SU-DHL-6 (cell line): ENCODE results near the gene LGALS4.
A peak's percentile ranks its signal among the peaks of the same experiment; 100 is the strongest.
"Not testable (repeated sequence)": the region's sequence is repeated elsewhere in the genome, so short reads cannot be mapped to it uniquely, and the experiment has no call there.

Experiments used
- H2AFZ ChIP-seq: fragments of 200-600 bp; sonication (generic); 2 replicates; pipeline ENCODE4 v1.6.1; 2014; ENCODE audit warnings: low read depth, mild to moderate bottlenecking, moderate library complexity, mixed read lengths, antibody characterized with exemption, low read length; ENCODE audit not compliant: severe bottlenecking
- H3F3A ChIP-seq: fragments of 200-600 bp; shearing (Covaris generic); 2 replicates; pipeline ENCODE4 v1.6.0; 2016; ENCODE audit warnings: antibody characterized with exemption, mild to moderate bottlenecking; ENCODE audit not compliant: insufficient read depth
- H3K27ac ChIP-seq: fragments of 200-600 bp; sonication (generic); 2 replicates; pipeline ENCODE4 v1.5.1; 2016; ENCODE audit warnings: low read depth, mild to moderate bottlenecking, low read length, moderate library complexity, mixed read lengths
- H3K27me3 ChIP-seq: fragments of 200-600 bp; sonication (generic), shearing (Covaris generic); 2 replicates; pipeline ENCODE4 v1.6.0; 2014; ENCODE audit warnings: mild to moderate bottlenecking, low read length
- H3K36me3 ChIP-seq: fragments of 200-600 bp; sonication (generic); 2 replicates; pipeline ENCODE4 v1.6.1; 2014; ENCODE audit warnings: mild to moderate bottlenecking, low read length, mixed read lengths
- H3K4me2 ChIP-seq: fragments of 300-600, 200-600 bp; shearing (Covaris generic), sonication (generic); 2 replicates; pipeline ENCODE4 v1.6.0; 2014; ENCODE audit warnings: low read length, low read depth, mild to moderate bottlenecking; ENCODE audit not compliant: poor library complexity, severe bottlenecking
- H3K4me3 ChIP-seq: fragments of 200-600 bp; sonication (generic); 2 replicates; pipeline ENCODE4 v1.5.1; 2014; ENCODE audit warnings: antibody characterized with exemption, low read length, mild to moderate bottlenecking, mixed read lengths; ENCODE audit not compliant: insufficient read depth, poor library complexity, severe bottlenecking
- H3K79me2 ChIP-seq: fragments of 200-600 bp; sonication (generic); 2 replicates; pipeline ENCODE4 v1.6.1; 2014; ENCODE audit warnings: mild to moderate bottlenecking, low read length, moderate library complexity; ENCODE audit not compliant: insufficient read depth
- H3K9ac ChIP-seq: fragments of 200-600 bp; sonication (generic); 2 replicates; pipeline ENCODE4 v1.7.0; 2014; ENCODE audit warnings: mild to moderate bottlenecking, low read length
- H3K9me2 ChIP-seq: fragments of 200-600 bp; sonication (generic); replicated peaks from 2 replicates; pipeline ENCODE4 v1.6.1; 2014; ENCODE audit warnings: low read length; ENCODE audit not compliant: insufficient read depth
- H3K9me3 ChIP-seq: fragments of 200-600 bp; sonication (generic); 2 replicates; pipeline ENCODE4 v1.6.1; 2014; ENCODE audit warnings: low read length, mixed read lengths; ENCODE audit not compliant: insufficient read depth
- H4K20me1 ChIP-seq: fragments of 200-600 bp; sonication (generic); 2 replicates; pipeline ENCODE4 v1.6.1; 2014; ENCODE audit warnings: low read depth, mild to moderate bottlenecking, antibody characterized with exemption, low read length, moderate library complexity, mixed read lengths
- EZH2phosphoT487 ChIP-seq: fragments of 200-600 bp; sonication (generic), shearing (Covaris generic); conservative IDR thresholded peaks from 2 replicates; pipeline ENCODE4 v1.6.1; 2018; ENCODE audit warnings: mild to moderate bottlenecking, antibody characterized with exemption, low read length, moderate library complexity, mixed read lengths
- TF ChIP-seq, protein P1 (sequence below): fragments of 200-600 bp; sonication (generic); IDR thresholded peaks from one replicate; pipeline ENCODE4 v1.5.1; 2017; ENCODE audit warnings: antibody characterized with exemption, mild to moderate bottlenecking, low read length, moderate library complexity; ENCODE audit not compliant: insufficient read depth, poor library complexity, severe bottlenecking

LGALS4 gene, protein sequence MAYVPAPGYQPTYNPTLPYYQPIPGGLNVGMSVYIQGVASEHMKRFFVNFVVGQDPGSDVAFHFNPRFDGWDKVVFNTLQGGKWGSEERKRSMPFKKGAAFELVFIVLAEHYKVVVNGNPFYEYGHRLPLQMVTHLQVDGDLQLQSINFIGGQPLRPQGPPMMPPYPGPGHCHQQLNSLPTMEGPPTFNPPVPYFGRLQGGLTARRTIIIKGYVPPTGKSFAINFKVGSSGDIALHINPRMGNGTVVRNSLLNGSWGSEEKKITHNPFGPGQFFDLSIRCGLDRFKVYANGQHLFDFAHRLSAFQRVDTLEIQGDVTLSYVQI

DNA sequence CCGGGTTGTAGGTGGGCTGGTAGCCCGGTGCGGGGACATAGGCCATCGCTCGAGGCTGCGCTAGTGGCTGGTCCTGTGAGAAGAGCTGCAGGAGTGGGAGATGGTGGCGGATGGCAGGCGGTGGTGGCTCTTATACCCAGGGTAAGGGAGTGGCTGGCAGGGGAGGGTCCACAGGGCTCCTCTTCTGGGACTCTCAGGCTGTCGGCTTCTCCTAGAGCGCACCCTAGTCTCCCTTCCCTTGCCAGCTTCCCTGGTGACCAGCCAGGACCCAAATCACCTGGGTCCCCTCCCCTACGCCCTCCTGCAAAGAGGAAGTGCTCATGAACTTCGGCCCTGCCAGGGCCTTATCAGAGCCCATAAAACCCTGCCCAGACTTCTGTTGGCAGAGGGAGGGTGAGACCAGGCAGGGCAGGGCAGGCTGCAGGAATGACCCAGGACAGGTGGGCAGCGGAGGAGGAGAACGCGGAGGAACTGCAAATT is at the start of gene LGALS4:
Gene LGALS4, minus strand, starts transcription at position 105 of the 480 bp plus-strand sequence. Its CDS starts 59 bp downstream, at position 46.
- Histone ChIP-seq H3F3A (no peaks in the 10 kb centered on the region), H3K9ac (no peak within 1 kb of the TSS), H3K79me2 (no peaks in the 10 kb centered on the region), H3K4me3 (no peak within 1 kb of the TSS), H3K9me2 (no peaks in the 10 kb centered on the region), H4K20me1 (no peaks in the 10 kb centered on the region), H2AFZ (no peak within 1 kb of the TSS), H3K9me3 (no peaks in the 10 kb centered on the region), H3K4me2 (no peak within 1 kb of the TSS), H3K27ac (no peak within 1 kb of the TSS), H3K36me3 (no peaks in the 10 kb centered on the region), H3K27me3 (no peaks in the 10 kb centered on the region)
- TF ChIP-seq, protein P1, sequence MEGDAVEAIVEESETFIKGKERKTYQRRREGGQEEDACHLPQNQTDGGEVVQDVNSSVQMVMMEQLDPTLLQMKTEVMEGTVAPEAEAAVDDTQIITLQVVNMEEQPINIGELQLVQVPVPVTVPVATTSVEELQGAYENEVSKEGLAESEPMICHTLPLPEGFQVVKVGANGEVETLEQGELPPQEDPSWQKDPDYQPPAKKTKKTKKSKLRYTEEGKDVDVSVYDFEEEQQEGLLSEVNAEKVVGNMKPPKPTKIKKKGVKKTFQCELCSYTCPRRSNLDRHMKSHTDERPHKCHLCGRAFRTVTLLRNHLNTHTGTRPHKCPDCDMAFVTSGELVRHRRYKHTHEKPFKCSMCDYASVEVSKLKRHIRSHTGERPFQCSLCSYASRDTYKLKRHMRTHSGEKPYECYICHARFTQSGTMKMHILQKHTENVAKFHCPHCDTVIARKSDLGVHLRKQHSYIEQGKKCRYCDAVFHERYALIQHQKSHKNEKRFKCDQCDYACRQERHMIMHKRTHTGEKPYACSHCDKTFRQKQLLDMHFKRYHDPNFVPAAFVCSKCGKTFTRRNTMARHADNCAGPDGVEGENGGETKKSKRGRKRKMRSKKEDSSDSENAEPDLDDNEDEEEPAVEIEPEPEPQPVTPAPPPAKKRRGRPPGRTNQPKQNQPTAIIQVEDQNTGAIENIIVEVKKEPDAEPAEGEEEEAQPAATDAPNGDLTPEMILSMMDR, result no peak
- no peak for TF ChIP-seq EZH2phosphoT487

DNA sequence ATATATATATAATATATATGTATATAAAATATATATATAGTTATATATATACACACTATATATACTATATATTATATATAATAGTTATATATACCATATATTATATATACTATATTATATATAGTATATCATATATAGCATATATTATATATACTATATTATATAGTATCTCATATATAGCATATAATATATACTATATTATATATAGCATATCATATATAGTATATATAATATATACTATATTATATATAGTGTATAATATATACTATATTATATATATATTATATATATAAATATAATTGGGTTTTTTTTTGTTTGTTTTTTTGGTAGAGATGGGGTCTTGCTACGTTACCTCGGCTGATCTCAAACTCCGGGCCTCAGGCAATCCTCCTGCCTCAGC is 48.6 kb upstream of the LGALS4 start:
- Histone ChIP-seq H4K20me1 (no peaks in the 10 kb centered on the region), H3K9ac (no peak overlapping the region; the same call in 1 of the 2 replicates), H3K4me3 (no peak overlapping the region), H3K27ac (no peak overlapping the region; the same call in 1 of the 2 replicates), H3K27me3 (no peaks in the 10 kb centered on the region), H3F3A (peaks cover 57% of the 10 kb centered on the region), H3K9me3 (no peaks in the 10 kb centered on the region), H3K79me2 (no peaks in the 10 kb centered on the region), H2AFZ (no peak overlapping the region), H3K4me2 (peak overlapping the region; percentile 56), H3K36me3 (no peaks in the 10 kb centered on the region), H3K9me2 (no peaks in the 10 kb centered on the region)
- TF ChIP-seq, protein P1, result no peak

DNA sequence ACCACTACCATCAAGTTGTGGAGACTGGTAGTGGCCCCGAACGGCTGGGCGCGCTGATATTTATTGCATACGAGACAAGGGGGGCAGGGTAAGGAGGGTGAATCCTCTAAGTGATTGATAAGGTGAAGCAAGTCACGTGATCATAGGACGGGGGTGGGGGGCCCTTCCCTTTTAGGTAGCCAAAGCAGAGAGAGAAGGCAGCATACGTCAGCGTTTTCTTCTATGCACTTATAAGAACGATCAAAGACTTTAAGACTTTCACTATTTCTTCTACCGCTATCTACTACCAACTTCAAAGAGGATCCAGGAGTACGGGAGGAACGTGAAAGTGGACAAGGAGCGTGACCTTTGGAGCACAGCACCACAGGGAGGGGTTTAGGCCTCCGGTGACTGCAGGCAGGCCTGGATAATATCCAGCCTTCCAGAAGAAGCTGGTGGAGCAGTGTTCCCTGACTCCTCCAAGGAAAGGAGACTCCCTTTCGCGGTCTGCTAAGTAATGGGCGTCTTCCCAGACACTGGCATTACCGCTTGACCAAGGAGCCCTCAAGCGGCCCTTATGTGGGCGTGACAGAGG is 47.0 kb upstream of the LGALS4 start:
- H3K4me2 ChIP-seq, result peak overlapping the region; percentile 2
- peak overlapping the region; percentile 10; the same call in 1 of the 2 replicates for H3K27ac ChIP-seq
- not testable (repeated sequence) for H2AFZ ChIP-seq

DNA sequence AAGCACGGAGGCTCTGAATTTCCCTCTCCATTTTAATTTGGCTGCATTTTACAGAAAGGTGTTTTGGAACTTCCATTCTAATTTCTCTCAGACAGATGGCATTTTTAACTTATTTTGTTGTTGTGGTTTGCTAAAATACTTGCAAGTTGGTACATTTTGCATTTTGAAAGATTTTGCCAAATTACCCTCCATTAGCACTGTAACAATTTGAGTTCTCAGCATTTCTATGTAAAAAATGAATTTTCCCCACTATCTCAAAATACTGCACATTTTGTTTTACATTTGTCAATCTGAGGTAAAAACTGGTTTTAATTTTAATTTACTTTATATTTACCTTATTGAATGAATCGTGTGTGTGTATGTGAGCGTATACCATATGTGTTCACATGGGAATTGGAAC is 44.1 kb upstream of the LGALS4 start:
- Histone ChIP-seq H3K27ac (peak overlapping the region; percentile 85), H3F3A (peaks cover 33% of the 10 kb centered on the region), H3K36me3 (no peaks in the 10 kb centered on the region), H3K9me3 (no peaks in the 10 kb centered on the region), H3K9ac (peak overlapping the region; percentile 45), H4K20me1 (no peaks in the 10 kb centered on the region), H3K4me3 (peak overlapping the region; percentile 16), H3K27me3 (no peaks in the 10 kb centered on the region), H3K9me2 (no peaks in the 10 kb centered on the region), H3K79me2 (peaks cover 6% of the 10 kb centered on the region; the same call in 1 of the 2 replicates), H3K4me2 (peak overlapping the region; percentile 79), H2AFZ (no peak overlapping the region)
- TF ChIP-seq EZH2phosphoT487, result no peak
- TF ChIP-seq, protein P1, result no peak

More for the DNA sequence above, 47.0 kb upstream of the LGALS4 start:
- H3K36me3 ChIP-seq, H3K9me3 ChIP-seq, H3K4me3 ChIP-seq, H3K9me2 ChIP-seq, H3K9ac ChIP-seq, H3K27me3 ChIP-seq, H3K79me2 ChIP-seq, H4K20me1 ChIP-seq: not testable (repeated sequence)
- peaks cover 42% of the 10 kb centered on the region for H3F3A ChIP-seq

DNA sequence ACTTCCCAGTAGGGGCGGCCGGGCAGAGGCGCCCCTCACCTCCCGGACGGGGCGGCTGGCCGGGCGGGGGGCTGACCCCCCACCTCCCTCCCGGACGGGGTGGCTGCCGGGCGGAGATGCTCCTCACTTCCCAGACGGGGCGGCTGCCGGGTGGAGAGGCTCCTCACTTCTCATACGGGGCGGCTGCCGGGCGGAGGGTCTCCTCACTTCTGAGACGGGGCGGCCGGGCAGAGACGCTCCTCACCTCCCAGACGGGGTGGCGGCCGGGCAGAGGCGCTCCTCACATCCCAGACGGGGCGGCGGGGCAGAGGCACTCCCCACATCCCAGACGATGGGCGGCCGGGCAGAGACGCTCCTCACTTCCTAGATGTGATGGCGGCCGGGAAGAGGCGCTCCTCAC is 43.0 kb upstream of the LGALS4 start:
- not testable (repeated sequence) for H3K4me3 ChIP-seq, H3K79me2 ChIP-seq, H3K27me3 ChIP-seq

More for the DNA sequence above, 43.0 kb upstream of the LGALS4 start:
- H2AFZ ChIP-seq, H3K9ac ChIP-seq, H4K20me1 ChIP-seq, H3K4me2 ChIP-seq, H3K9me2 ChIP-seq, H3K27ac ChIP-seq, H3K36me3 ChIP-seq, H3K9me3 ChIP-seq: not testable (repeated sequence)
- H3F3A ChIP-seq, result peaks cover 42% of the 10 kb centered on the region
